SK-N-MC (cell line): ENCODE results near the gene TEKTIP1.

Experiments
- EZH2 ChIP-seq: fragments of 200-600 bp; sonication (generic); IDR thresholded peaks from one replicate; pipeline ENCODE4 v1.6.1; 2017; ENCODE audit warnings: antibody characterized with exemption
- POLR2AphosphoS5 ChIP-seq: IDR thresholded peaks from 2 replicates; pipeline ENCODE4 v1.6.1; 2012; ENCODE audit warnings: mild to moderate bottlenecking, low read depth, low read length, borderline replicate concordance

DNA sequence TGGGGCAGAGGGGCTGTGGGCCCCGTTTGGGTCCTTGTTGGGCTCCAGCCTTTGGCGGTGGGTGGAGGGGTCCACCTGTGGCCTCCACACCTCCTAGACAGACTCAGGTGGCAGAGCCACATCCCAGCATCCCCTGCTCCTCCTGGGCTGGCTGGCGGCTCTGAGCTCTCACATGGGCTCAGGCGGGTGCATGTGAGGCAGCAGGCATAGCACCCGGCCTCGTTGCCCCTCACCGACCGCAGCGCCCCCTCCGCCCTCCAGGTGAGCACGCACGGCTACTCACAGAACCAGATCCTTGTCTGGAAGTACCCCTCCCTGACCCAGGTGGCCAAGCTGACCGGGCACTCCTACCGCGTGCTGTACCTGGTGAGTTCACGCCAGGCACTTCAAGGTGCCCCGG lies 5.9 kb upstream of the TEKTIP1 start:
- TF ChIP-seq EZH2 (no peak), POLR2AphosphoS5 (no peak)
